OCI-LY7 (cell line): Measurements from ENCODE around the gene FAM111B.
A peak's percentile ranks its signal among the peaks of the same experiment; 100 is the strongest.

Source experiments
- EZH2phosphoT487 ChIP-seq: fragments of 200-600 bp; sonication (generic); IDR thresholded peaks from 2 replicates; pipeline ENCODE4 v1.6.1; 2018; ENCODE audit warnings: low read depth, borderline replicate concordance, mild to moderate bottlenecking, mixed run types, antibody characterized with exemption, low read length, moderate library complexity, mixed read lengths
- TF ChIP-seq, protein P1 (sequence below): fragments of 200-600 bp; sonication (generic); conservative IDR thresholded peaks from 2 replicates; pipeline ENCODE4 v1.5.1; 2014; ENCODE audit warnings: mild to moderate bottlenecking, antibody characterized with exemption, low read length, moderate library complexity, mixed read lengths

DNA sequence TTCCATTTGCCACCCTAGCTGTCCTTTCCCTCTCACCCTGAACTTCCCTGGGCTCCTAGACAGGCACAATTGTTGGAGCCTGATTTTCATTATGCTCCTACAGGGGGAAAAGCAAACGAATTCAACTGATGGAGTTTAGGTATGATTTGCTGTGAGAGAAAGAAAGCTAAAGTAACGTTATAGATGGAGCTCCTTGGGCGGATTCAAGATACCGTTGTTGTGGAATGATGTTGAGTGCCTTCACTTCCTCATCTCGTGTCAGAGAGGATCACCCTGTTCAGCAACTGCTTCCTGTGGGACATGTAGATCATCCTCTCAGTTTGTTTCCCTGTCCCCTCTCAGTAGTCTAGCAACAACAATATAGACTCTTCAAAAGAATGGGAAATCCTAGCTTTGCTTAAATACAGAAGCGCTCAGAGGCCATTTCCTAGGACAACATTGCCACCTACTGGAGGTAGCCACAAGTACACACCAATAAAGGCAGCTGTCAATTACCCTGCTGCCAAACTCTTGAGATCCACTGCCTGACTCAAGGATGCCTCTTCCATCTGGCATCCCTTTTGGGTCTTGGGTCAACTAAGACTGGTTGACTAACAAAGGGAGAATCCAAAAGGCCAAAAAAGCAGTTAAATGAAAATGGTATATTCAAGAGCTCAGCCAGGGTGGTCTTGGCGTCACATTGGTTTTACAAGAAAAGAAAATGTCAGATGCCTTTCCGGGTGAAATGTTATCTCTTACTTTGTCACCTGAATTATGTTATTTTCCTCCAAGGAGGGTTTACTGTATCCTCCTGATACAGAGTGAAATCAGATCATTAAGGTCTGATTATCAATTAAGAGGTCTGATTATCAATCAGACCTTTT lies 51.4 kb downstream of the FAM111B start:
- TF ChIP-seq, protein P1, sequence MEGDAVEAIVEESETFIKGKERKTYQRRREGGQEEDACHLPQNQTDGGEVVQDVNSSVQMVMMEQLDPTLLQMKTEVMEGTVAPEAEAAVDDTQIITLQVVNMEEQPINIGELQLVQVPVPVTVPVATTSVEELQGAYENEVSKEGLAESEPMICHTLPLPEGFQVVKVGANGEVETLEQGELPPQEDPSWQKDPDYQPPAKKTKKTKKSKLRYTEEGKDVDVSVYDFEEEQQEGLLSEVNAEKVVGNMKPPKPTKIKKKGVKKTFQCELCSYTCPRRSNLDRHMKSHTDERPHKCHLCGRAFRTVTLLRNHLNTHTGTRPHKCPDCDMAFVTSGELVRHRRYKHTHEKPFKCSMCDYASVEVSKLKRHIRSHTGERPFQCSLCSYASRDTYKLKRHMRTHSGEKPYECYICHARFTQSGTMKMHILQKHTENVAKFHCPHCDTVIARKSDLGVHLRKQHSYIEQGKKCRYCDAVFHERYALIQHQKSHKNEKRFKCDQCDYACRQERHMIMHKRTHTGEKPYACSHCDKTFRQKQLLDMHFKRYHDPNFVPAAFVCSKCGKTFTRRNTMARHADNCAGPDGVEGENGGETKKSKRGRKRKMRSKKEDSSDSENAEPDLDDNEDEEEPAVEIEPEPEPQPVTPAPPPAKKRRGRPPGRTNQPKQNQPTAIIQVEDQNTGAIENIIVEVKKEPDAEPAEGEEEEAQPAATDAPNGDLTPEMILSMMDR, result peak; percentile 95
- no peak for TF ChIP-seq EZH2phosphoT487
